Neutrophil (primary cell): ENCODE measurements around the gene FAM50B.

Experiments used
- H3K27ac ChIP-seq: fragments of 200-600 bp; sonication (generic); 2 replicates; pipeline ENCODE4 v1.5.1; 2016; ENCODE audit warnings: mild to moderate bottlenecking, moderate library complexity
- H3K27me3 ChIP-seq: fragments of 200-600 bp; sonication (generic); 2 replicates; pipeline ENCODE4 v1.6.0; 2016; ENCODE audit warnings: mild to moderate bottlenecking
- H3K36me3 ChIP-seq: fragments of 200-600 bp; sonication (generic); 2 replicates; pipeline ENCODE4 v1.5.1; 2017
- H3K4me1 ChIP-seq, 2 experiments: fragments of 200-600 bp in 1 of 2; sonication (generic) in 1 of 2; 1 replicate in 1 of 2; 2 replicates in 1 of 2; pipeline versions ENCODE4 v1.5.1 to v1.6.1; 2013 to 2016; ENCODE audit warnings: low read depth in 1 of 2, low read length in 1 of 2, mild to moderate bottlenecking in 1 of 2, moderate library complexity in 1 of 2; ENCODE audit not compliant: control insufficient read depth in 1 of 2, insufficient read depth in 1 of 2
- H3K4me3 ChIP-seq, 2 experiments: fragments of 200-600 bp in 1 of 2; sonication (generic) in 1 of 2; 1 replicate in 1 of 2; 2 replicates in 1 of 2; pipeline ENCODE4 v1.5.1; 2013 to 2016; ENCODE audit warnings: low read depth in 1 of 2, low read length in 1 of 2, mild to moderate bottlenecking in 1 of 2, moderate library complexity in 1 of 2
- H3K9me3 ChIP-seq: fragments of 200-600 bp; sonication (generic); 2 replicates; pipeline ENCODE4 v1.5.1; 2016
- CTCF ChIP-seq: fragments of 200-600 bp; sonication (generic); IDR thresholded peaks from 2 replicates; pipeline ENCODE4 v1.5.1; 2016; ENCODE audit warnings: antibody characterized with exemption

FAM50B gene

GRCh38 chr6:3872370-3872854 lies 23.2 kb downstream of the FAM50B start:
- H3K27ac ChIP-seq, result no peak overlapping the region

GRCh38 chr6:3873051-3873450 lies 23.9 kb downstream of the FAM50B start:
- Histone ChIP-seq H3K4me1 (no peaks in the 10 kb centered on the region), H3K4me3 (no peak overlapping the region), H3K9me3 (no peaks in the 10 kb centered on the region), H3K36me3 (no peaks in the 10 kb centered on the region), H3K27ac (no peak overlapping the region), H3K27me3 (peaks cover 12% of the 10 kb centered on the region)
- TF ChIP-seq CTCF, result no peak

More at GRCh38 chr6:3872370-3872854, 23.2 kb downstream of the FAM50B start:
- H3K9me3 ChIP-seq, result no peaks in the 10 kb centered on the region
- H3K27me3 ChIP-seq, result peaks cover 12% of the 10 kb centered on the region
- no peak for TF ChIP-seq CTCF
- H3K36me3 ChIP-seq, result no peaks in the 10 kb centered on the region
- H3K4me3 ChIP-seq, result no peak overlapping the region
- no peaks in the 10 kb centered on the region for H3K4me1 ChIP-seq

- Histone ChIP-seq H3K27me3 (peaks cover 12% of the 10 kb centered on the region), H3K27ac (no peak overlapping the region)
- no peak for TF ChIP-seq CTCF
Measured at GRCh38 chr6:3874069-3874468, 24.9 kb downstream of the FAM50B start.

GRCh38 chr6:3875486-3875885 lies 26.3 kb downstream of the FAM50B start:
- H3K4me1 ChIP-seq, result no peaks in the 10 kb centered on the region
- H3K4me3 ChIP-seq, result no peak overlapping the region
- peaks cover 5% of the 10 kb centered on the region for H3K27me3 ChIP-seq
- no peak for TF ChIP-seq CTCF
- H3K9me3 ChIP-seq, result no peaks in the 10 kb centered on the region
- H3K27ac ChIP-seq, result no peak overlapping the region
- no peaks in the 10 kb centered on the region for H3K36me3 ChIP-seq

More at GRCh38 chr6:3874069-3874468, 24.9 kb downstream of the FAM50B start:
- H3K4me1 ChIP-seq, result no peaks in the 10 kb centered on the region
- H3K4me3 ChIP-seq, result no peak overlapping the region
- H3K36me3 ChIP-seq, result no peaks in the 10 kb centered on the region
- H3K9me3 ChIP-seq, result no peaks in the 10 kb centered on the region

- no peak overlapping the region for H3K4me3 ChIP-seq
- no peaks in the 10 kb centered on the region for H3K9me3 ChIP-seq
- no peak for TF ChIP-seq CTCF
Measured at GRCh38 chr6:3876101-3876500, 26.9 kb downstream of the FAM50B start.

GRCh38 chr6:3876866-3877265 lies 27.7 kb downstream of the FAM50B start:
- Histone ChIP-seq H3K9me3 (no peaks in the 10 kb centered on the region), H3K36me3 (no peaks in the 10 kb centered on the region), H3K27me3 (peaks cover under 1% of the 10 kb centered on the region), H3K4me1 (no peaks in the 10 kb centered on the region), H3K27ac (no peak overlapping the region), H3K4me3 (no peak overlapping the region)
- TF ChIP-seq CTCF, result no peak

More at GRCh38 chr6:3876101-3876500, 26.9 kb downstream of the FAM50B start:
- no peaks in the 10 kb centered on the region for H3K4me1 ChIP-seq
- peaks cover 5% of the 10 kb centered on the region for H3K27me3 ChIP-seq
- no peak overlapping the region for H3K27ac ChIP-seq
- no peaks in the 10 kb centered on the region for H3K36me3 ChIP-seq
